ENCODE data around the gene BABAM2.

The BABAM2 gene

GRCh38 chr2:28380219-28380618 lies 489.7 kb downstream of the BABAM2 start:
- no peak for DNase-seq (ENCODE audit: low read depth)

DNA sequence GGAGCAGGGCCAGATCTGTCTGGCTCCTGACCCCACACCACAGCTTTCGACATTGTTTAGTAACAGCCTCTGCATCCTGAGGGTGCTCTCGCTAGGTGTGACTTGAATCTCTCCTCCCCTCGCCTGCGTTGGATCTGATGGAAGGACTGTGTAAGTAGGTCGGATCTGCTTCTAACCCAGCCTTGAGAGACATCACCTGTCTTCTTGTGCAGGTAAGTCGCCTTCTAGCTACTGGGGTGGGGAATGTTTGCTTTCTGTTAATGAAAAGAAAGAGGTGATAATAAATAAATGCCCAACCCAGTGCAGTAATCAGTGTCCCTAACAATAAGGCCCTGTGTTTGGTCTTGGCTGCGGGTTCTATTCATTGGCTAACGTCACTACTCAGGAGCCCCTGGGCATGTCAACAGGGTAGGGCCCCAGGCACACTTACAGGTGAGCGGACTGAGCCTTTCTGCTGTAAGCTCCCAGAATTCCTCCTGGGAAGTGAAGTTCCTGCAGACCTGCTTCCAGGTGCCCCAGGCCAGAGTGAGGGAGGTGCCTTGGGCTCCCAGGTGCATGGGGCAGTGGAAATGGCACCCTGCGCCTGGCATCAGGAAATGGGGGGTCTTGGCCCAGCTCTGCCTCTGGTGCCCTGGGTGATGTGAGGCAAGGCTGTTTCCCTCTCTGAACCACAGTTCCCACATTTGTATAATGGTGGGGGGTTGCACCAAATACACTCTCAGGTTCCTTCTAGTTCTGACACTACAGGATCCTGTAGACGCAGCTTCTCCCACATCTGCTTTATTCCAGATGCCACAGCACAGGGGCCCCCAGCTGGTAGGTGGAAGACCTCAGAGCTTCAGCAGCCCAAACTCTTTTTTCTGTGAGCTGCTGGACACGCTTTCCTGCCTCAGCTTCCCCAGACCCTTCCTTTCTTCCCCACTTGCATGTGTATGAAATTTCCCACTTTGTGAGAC lies 491.0 kb downstream of the BABAM2 start:
- DNase-seq (ENCODE audit: low read depth), result no peak

DNA sequence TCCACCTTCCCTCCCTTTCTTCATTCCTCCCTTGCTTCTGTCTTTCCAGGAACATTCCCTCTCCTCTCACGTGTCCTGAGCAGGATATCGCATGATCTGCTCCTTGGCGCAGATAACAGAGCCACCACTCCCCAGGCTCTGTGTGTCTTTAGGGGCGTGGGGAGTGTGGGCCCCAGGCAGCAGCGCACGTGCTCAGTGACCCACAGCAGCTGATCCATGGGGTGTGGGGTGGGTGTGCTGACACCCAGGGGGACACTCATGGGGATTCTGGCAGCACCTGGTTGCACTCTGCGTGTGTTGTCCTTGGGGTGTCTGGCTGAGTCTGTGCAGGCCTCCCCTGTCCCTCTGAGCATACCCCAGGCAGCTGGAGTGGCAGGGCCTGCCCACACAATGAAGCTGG lies 492.2 kb downstream of the BABAM2 start:
- no peak for DNase-seq (ENCODE audit: low read depth)

DNA sequence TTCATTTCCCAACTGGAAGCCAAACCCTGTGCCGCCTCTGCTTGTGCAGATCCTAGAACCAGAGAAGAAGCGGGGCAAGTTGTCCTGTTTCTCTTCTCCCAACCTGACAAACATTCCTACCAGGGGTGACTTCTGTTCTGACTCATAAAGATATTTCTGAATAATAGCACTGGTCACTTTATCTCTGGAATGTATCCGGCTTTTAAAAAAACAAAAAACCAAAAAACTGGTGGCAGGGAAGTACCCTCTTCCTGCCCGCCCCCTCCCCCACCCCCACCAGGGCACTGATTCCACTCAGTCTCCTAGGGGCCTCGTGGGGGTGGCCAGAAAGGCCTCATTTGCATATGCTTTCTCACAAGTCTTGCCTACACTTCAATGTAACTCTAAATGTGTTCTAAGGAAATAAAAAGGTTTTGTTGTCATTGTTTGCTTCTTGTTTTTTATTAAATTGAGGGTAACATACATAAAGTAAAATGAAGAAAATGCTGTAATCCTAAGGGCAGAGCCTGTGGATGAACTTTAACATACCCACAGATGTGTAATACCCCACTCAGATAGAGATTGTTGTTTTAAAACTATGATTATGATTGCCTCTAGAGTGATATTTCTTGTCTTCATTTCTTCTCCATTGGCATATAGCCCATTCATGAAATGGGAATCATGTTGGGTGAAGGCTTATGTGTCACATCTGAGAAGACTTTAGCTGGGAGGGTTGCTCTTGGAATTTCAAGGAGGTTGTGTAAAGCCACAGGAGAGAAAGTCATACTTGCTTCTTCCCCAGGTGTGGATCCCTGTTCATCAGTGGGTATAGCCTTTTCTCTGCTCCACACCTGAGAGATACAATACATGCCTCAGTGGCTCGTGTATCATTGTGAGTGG lies 496.8 kb downstream of the BABAM2 start:
- no peak for DNase-seq (ENCODE audit: low read depth)
